Left lung (tissue), 10 donors: ENCODE data around the gene CSF2. TPM values are rescaled to one million over a fixed set of nuclear protein-coding genes. Genes with fewer than 3 reads are reported as not detected.
A peak's percentile ranks its signal among the peaks of the same experiment; 100 is the strongest.

Experiments
- ATAC-seq: fragments of 200-7000 bp; cut with Tn5 transposase; one replicate; pipeline ENCODE4 v1.9.1; 2020; ENCODE audit warnings: moderate library complexity
- DNase-seq, 4 donors: peaks; one replicate each; pipeline ENCODE4 v3.0.0-alpha.2; 2013 to 2020
- H3K27ac ChIP-seq, 2 donors: fragments of 200-600 bp; sonication (generic) in 1 of 2; one replicate each; pipeline versions ENCODE4 v1.5.0 to v1.8.0; 2020 to 2021
- H3K27me3 ChIP-seq, 2 donors: fragments of 200-600 bp; sonication (generic) in 1 of 2; one replicate each; pipeline versions ENCODE4 v1.5.0 to v1.8.0; 2020 to 2021
- H3K36me3 ChIP-seq, 2 donors: fragments of 200-600 bp; sonication (generic) in 1 of 2; one replicate each; pipeline versions ENCODE4 v1.5.0 to v1.8.0; 2020 to 2021
- H3K4me1 ChIP-seq, 2 donors: fragments of 200-600 bp; one replicate each; pipeline ENCODE4 v1.8.0; 2021
- H3K4me3 ChIP-seq, 2 donors: fragments of 200-600 bp; sonication (generic) in 1 of 2; one replicate each; pipeline versions ENCODE4 v1.5.0 to v1.8.0; 2020 to 2021; ENCODE audit warnings: mild to moderate bottlenecking in 1 of 2
- H3K9me3 ChIP-seq, 2 donors: fragments of 200-600 bp; sonication (generic) in 1 of 2; one replicate each; pipeline versions ENCODE4 v1.5.0 to v1.8.0; 2020 to 2021
- CTCF ChIP-seq, 2 donors: fragments of 200-600 bp; sonication (generic) in 1 of 2; IDR thresholded peaks; one replicate each; pipeline versions ENCODE4 v1.5.0 to v1.8.0; 2021; ENCODE audit warnings: antibody characterized with exemption in 2 of 2
- intact Hi-C, 2 donors: fragments of 100-400 bp; cut with DNase I; formaldehyde crosslinking; loops; one replicate each; pipeline versions ENCODE4 v1.11.2 to v1.14.2; 2022
- polyA plus RNA-seq, 6 donors: library from polyadenylated mRNA; unstranded; fragments of 120-200 nt; gene quantifications; one replicate each; pipeline ENCODE4 v1.2.1, GENCODE V29; 2013; ENCODE audit not compliant: insufficient read length in 6 of 6
- total RNA-seq, 2 donors: library from RNA; stranded (reverse); fragmentation: NEBNext Ultra II Directional; extraction: Animal tissue kit (Norgen Biotek cat#: 25700); gene quantifications; one replicate each; pipeline ENCODE4 v1.2.1, GENCODE V29; 2021
- donor health status: DM: no; HTN: yes; CAD: no.
- donor health status: DM: no; HTN: no; CAD: no.

The CSF2 gene
- total and polyA plus RNA-seq, 8 donors, result 0.18 to 5.1 (median 0.44) TPM; not detected in 3

GRCh38 chr5:132059696-132060500 is 13.7 kb upstream of the CSF2 start:
- intact Hi-C loops, result no loop called here

GRCh38 chr5:132060501-132061161 is 13.0 kb upstream of the CSF2 start, which contains the start of gene IL3:
Gene IL3, plus strand, starts transcription at chr5:132060655. Its CDS starts 52 bp downstream, at chr5:132060707.
- intact Hi-C loops, result no loop called here
- Histone ChIP-seq H3K4me1 (no peaks in the 10 kb centered on the region), H3K27ac (no peak within 1 kb of the TSS), H3K27me3 (no peaks in the 10 kb centered on the region), H3K4me3 (no peak within 1 kb of the TSS), H3K9me3 (no peaks in the 10 kb centered on the region), H3K36me3 (no peaks in the 10 kb centered on the region)
- DNase-seq (peak in 2 of 4 donors; percentile 21 to 55), ATAC-seq (no peak)
- no peak for TF ChIP-seq CTCF (IDR thresholded peaks at IDR 0.05)

More at GRCh38 chr5:132059696-132060500, 13.7 kb upstream of the CSF2 start:
- H3K4me1 ChIP-seq, result no peaks in the 10 kb centered on the region
- no peaks in the 10 kb centered on the region for H3K27me3 ChIP-seq
- ATAC-seq, result no peak
- H3K27ac ChIP-seq, result no peak overlapping the region
- no peak overlapping the region for H3K4me3 ChIP-seq
- DNase-seq, result peak in 2 of 4 donors; percentile 12 to 68
- H3K9me3 ChIP-seq, result no peaks in the 10 kb centered on the region
- H3K36me3 ChIP-seq, result no peaks in the 10 kb centered on the region
- no peak for TF ChIP-seq CTCF (IDR thresholded peaks at IDR 0.05)

- no peaks in the 10 kb centered on the region for H3K36me3 ChIP-seq
- no peak overlapping the region for H3K27ac ChIP-seq
- intact Hi-C loops, result no loop called here
- DNase-seq (peak in 3 of 4 donors; percentile 48 to 90 (median 57)), ATAC-seq (peak; percentile 67)
- no peaks in the 10 kb centered on the region for H3K4me1 ChIP-seq
- no peaks in the 10 kb centered on the region for H3K27me3 ChIP-seq
- TF ChIP-seq CTCF (IDR thresholded peaks at IDR 0.05), result peak; percentile 98 to 99
- no peak overlapping the region for H3K4me3 ChIP-seq
- no peaks in the 10 kb centered on the region for H3K9me3 ChIP-seq
Observed at GRCh38 chr5:132063090-132063911, 10.3 kb upstream of the CSF2 start.

GRCh38 chr5:132064140-132064539 is 9.4 kb upstream of the CSF2 start:
- no peaks in the 10 kb centered on the region for H3K9me3 ChIP-seq
- H3K27ac ChIP-seq, result no peak overlapping the region
- H3K36me3 ChIP-seq, result no peaks in the 10 kb centered on the region
- peak in 2 of 4 donors; percentile 25 to 37 for DNase-seq
- no peak for TF ChIP-seq CTCF (IDR thresholded peaks at IDR 0.05)
- H3K27me3 ChIP-seq, result no peaks in the 10 kb centered on the region
- intact Hi-C loops, result no loop called here
- no peaks in the 10 kb centered on the region for H3K4me1 ChIP-seq
- no peak for ATAC-seq
- no peak overlapping the region for H3K4me3 ChIP-seq
